Activated CD4-positive, alpha-beta T cell treated with anti-CD3 and anti-CD28 coated beads, Interleukin-2, amount 10 ng/mL, durations not matched to agents 7 days and 5 days (primary cell): Measurements from ENCODE around the gene FBN3. TPM values are rescaled to one million over a fixed set of nuclear protein-coding genes. Genes with fewer than 3 reads are reported as not detected.

Experiments
- CTCF ChIA-PET: fragments of 350-600 bp; sonication (Branson Sonifier 250); formaldehyde crosslinking; loops from one replicate; lab custom pipeline; 2021; ENCODE audit warnings: antibody characterized with exemption; lab: Charles Lee
- POLR2A ChIA-PET: fragments of 350-600 bp; sonication (Branson Sonifier 250); formaldehyde crosslinking; loops from one replicate; lab custom pipeline; 2021; ENCODE audit warnings: antibody characterized with exemption; lab: Charles Lee
- DNase-seq: peaks from one replicate; pipeline ENCODE4 v3.0.0-alpha.2; 2020
- H3K27ac Mint-ChIP-seq: one replicate; pipeline ENCODE4 v1.8.0; 2021; ENCODE audit warnings: mild to moderate bottlenecking, moderate library complexity, mixed read lengths
- H3K27me3 Mint-ChIP-seq: one replicate; pipeline ENCODE4 v1.8.0; 2021; ENCODE audit warnings: mixed read lengths
- H3K36me3 Mint-ChIP-seq: one replicate; pipeline ENCODE4 v1.8.0; 2021; ENCODE audit warnings: low read depth, mixed read lengths
- H3K4me1 Mint-ChIP-seq: one replicate; pipeline ENCODE4 v1.8.0; 2021; ENCODE audit warnings: mixed read lengths
- H3K4me3 Mint-ChIP-seq: one replicate; pipeline ENCODE4 v1.8.0; 2021; ENCODE audit warnings: mild to moderate bottlenecking, moderate library complexity, mixed read lengths
- H3K9me3 Mint-ChIP-seq: one replicate; pipeline ENCODE4 v1.8.0; 2021; ENCODE audit warnings: mixed read lengths
- total RNA-seq, 2 experiments: library from RNA; stranded (reverse); gene quantifications; one replicate each; pipeline ENCODE4 v1.2.3, GENCODE V29; 2021

The FBN3 gene
- total RNA-seq, 2 experiments from 2014 or later: not detected

DNA sequence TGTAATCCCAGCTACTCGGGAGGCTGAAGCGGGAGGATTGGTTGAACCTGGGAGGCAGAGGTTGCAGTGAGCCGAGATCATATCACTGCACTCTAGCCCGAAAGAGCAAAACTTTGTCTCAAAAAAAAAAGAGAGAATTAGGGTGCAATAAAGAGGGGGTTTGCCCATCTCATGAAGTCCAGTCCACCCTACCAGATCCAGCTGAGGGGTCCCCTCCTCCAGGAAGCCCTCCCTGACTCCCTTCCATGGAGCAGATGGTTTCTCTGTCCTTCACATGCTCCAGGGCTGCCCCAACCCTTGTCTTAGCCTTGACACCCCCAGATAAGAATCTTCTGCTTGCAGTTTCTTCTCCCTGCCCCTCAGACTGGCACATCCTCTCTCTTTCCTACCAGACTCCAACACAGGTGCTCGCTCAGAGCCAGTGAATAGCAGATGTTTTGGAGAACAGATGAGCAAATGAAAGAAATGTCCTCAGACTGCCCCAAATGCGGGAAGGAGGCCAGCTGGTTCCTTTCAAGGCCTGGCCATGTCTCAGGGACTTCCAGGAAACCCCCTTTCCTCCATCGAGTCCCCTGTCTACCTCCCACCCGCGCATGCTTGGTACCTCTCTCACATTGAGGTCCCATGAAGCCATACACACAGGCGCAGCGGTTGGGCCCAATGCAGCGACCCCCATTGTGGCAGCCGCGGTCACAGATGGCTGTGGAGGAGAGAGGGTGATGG, 5.0 kb downstream of the FBN3 start:
- Mint-ChIP-seq H3K27ac (no peak overlapping the region), H3K4me3 (no peak overlapping the region), H3K9me3 (no peaks in the 10 kb centered on the region), H3K36me3 (no peaks in the 10 kb centered on the region), H3K4me1 (peaks cover 3% of the 10 kb centered on the region), H3K27me3 (peaks cover 23% of the 10 kb centered on the region)
- ChIA-PET CTCF (no interaction called here), POLR2A (no interaction called here)
- DNase-seq: no peak

DNA sequence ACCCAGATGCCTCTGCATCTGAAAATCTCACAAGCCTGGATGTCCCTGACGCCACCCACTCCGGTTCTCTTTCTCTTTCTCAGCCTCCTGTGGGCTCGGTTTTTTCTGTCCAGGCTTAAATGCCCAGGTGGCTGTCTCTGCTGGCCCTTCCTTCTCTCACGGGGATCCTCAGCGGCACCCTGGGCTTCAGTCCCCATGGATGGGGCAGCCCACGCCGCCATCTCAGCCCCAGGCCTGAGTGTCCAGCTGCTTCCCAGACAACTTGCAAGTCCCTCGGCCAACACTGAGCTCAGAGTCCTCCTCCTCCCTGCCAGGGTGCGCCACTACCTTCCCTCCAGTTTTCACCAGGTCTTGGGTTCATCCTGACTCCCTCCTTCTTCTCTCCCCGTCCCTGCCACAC, 6.4 kb downstream of the FBN3 start:
- no peak overlapping the region for H3K4me3 Mint-ChIP-seq
- ChIA-PET CTCF (interaction anchor here (0.6 kb wide), 1 partner anchor 109 kb away, joined by 4 read pairs; no protein-coding TSS in a partner anchor), POLR2A (no interaction called here)
- H3K36me3 Mint-ChIP-seq: no peaks in the 10 kb centered on the region
- H3K27me3 Mint-ChIP-seq: peaks cover 15% of the 10 kb centered on the region
- DNase-seq: no peak
- H3K9me3 Mint-ChIP-seq: no peaks in the 10 kb centered on the region
- no peak overlapping the region for H3K27ac Mint-ChIP-seq
- no peaks in the 10 kb centered on the region for H3K4me1 Mint-ChIP-seq

DNA sequence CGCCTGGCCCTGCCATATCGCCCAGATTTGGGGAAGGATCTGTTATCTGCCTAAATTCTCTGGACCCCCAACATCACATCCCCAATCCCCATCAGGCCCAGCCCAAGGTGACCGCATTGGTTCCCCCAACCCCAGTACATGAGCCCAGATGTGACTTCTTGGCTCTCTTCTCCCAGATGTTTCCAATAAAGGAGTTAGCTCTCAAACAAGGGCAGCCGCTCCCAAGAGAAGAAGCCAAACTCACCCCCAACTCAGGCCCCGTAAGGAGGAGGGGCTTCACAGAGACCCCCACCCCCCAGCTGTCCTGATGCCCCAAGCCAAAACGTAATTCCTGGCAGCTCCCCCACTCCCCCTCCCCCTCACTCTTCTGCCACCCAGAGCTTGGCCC, 6.9 kb downstream of the FBN3 start:
- Mint-ChIP-seq H3K4me3 (no peak overlapping the region), H3K36me3 (no peaks in the 10 kb centered on the region), H3K4me1 (no peaks in the 10 kb centered on the region), H3K9me3 (no peaks in the 10 kb centered on the region), H3K27ac (no peak overlapping the region), H3K27me3 (peaks cover 9% of the 10 kb centered on the region)
- POLR2A ChIA-PET: no interaction called here
- no peak for DNase-seq
- CTCF ChIA-PET: interaction anchor here (0.6 kb wide), 1 partner anchor 110 kb away, joined by 4 read pairs; no protein-coding TSS in a partner anchor

DNA sequence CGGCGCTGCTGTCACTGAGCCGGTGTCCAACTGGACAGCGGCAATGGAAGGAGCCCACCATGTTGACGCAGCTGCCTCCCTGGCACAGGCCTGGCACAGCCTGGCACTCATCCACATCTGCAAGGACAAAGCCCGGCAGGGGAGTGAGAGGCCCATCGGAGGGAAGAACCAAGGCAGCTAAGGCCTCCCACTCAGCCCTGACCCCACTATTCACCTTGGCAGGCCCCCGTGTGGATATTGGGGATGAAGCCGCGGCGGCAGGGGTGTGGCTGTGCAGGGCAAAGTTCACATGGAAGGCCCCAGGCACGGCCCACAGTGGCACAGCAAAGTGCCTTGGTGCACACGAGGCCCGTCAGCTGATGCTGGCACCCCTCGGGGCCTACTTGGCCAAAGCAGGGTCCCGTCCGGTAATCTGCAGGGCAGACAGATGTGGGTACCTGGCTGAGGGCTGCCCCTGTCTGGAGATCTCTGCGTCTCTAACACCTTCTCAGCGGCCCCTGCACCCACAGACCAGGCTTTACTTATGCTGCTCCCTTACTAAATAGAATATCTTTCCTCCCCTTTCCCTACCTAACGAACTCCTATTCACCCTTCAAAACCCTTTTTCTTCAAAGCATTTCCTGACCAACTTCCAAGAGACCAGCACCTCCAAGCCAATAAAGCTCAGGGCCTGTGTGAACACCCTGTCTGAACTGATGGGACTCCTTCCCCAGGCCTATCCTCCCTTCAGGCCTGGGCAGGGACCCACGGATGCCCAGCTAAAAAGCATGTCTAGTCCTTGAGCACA, 7.5 kb downstream of the FBN3 start:
- no peak overlapping the region for H3K27ac Mint-ChIP-seq
- peaks cover 7% of the 10 kb centered on the region for H3K27me3 Mint-ChIP-seq
- H3K36me3 Mint-ChIP-seq: no peaks in the 10 kb centered on the region
- CTCF ChIA-PET: no interaction called here
- no peak for DNase-seq
- no peaks in the 10 kb centered on the region for H3K4me1 Mint-ChIP-seq
- no peaks in the 10 kb centered on the region for H3K9me3 Mint-ChIP-seq
- POLR2A ChIA-PET: no interaction called here
- H3K4me3 Mint-ChIP-seq: no peak overlapping the region

DNA sequence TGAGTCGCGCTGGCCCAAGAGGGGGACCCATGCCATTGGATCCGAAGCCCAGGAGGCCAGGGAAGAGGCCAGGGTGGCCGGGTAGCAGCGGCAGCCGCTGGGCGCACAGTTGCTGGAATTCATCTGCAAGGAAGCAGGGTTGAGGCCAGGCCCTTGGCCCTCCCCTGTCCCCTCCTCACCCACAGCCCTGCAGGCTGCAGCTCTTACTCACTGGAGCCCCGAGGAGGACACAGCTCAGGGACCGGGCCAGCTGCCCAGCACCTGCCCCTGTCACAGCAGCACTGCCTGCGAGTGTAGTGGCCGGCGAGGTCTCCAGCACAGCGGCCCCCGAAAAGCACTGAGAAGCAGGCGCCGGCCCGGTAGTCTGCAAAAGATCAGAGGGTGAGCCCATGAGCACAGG, 11.2 kb downstream of the FBN3 start:
- Mint-ChIP-seq H3K4me1 (no peaks in the 10 kb centered on the region), H3K36me3 (no peaks in the 10 kb centered on the region), H3K4me3 (no peak overlapping the region), H3K27ac (no peak overlapping the region), H3K9me3 (no peaks in the 10 kb centered on the region), H3K27me3 (no peaks in the 10 kb centered on the region)
- no peak for DNase-seq
- ChIA-PET POLR2A (no interaction called here), CTCF (no interaction called here)

DNA sequence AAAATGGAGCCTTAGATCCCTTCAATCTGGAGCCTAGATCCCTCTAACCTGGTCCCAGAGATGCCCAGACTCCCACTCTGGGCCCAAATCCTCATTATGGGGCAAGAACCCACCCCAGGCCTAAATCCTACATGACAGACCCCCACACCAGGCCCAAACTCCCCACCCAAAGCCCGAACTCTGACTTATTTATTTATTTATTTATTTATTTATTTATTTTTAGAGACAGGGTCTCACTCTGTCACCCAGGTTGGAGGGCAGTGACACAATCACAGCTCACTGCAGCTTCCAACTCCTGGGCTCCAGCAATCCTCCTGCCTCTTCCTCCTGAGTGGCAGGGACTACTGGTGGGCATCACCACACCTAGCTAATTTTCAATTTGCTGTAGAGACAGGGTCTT, 12.0 kb downstream of the FBN3 start:
- ChIA-PET CTCF (no interaction called here), POLR2A (no interaction called here)
- Mint-ChIP-seq H3K27me3 (no peaks in the 10 kb centered on the region), H3K27ac (no peak overlapping the region), H3K4me1 (no peaks in the 10 kb centered on the region), H3K36me3 (no peaks in the 10 kb centered on the region), H3K9me3 (no peaks in the 10 kb centered on the region), H3K4me3 (no peak overlapping the region)
- no peak for DNase-seq

DNA sequence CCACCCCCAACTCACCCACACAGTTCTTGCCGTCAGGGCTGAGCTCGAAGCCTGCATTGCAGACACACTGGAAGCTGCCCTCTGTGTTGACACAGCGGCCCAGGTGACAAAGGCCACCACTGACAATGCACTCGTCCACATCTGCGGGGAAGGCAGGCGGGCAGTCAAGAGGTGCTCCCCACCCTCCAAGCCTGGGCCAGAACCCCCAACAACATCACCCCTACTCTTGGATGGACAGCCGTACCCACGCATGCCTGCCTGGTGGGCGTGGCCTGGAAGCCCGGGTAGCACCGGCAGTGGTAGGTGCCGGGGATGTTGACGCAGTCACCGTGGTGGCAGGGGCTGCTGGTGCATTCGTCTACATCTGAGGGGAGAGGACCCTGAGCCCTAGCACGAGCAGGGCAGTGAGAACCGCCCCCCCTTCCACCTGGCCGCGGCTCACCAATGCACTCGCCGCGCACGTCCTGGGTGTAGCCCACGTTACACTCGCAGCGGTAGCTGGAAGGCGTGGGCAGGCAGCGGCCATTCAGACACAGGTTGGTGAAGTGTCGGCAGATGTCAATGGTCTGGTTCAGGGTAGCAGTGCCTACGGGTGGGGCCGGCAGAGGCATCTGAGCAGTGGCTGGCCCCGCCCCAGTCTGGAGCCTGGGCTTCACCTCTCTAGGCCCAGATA, 13.3 kb downstream of the FBN3 start:
- no peaks in the 10 kb centered on the region for H3K9me3 Mint-ChIP-seq
- no peak for DNase-seq
- ChIA-PET CTCF (no interaction called here), POLR2A (no interaction called here)
- no peaks in the 10 kb centered on the region for H3K4me1 Mint-ChIP-seq
- H3K36me3 Mint-ChIP-seq: no peaks in the 10 kb centered on the region
- H3K4me3 Mint-ChIP-seq: no peak overlapping the region
- no peaks in the 10 kb centered on the region for H3K27me3 Mint-ChIP-seq
- H3K27ac Mint-ChIP-seq: no peak overlapping the region

DNA sequence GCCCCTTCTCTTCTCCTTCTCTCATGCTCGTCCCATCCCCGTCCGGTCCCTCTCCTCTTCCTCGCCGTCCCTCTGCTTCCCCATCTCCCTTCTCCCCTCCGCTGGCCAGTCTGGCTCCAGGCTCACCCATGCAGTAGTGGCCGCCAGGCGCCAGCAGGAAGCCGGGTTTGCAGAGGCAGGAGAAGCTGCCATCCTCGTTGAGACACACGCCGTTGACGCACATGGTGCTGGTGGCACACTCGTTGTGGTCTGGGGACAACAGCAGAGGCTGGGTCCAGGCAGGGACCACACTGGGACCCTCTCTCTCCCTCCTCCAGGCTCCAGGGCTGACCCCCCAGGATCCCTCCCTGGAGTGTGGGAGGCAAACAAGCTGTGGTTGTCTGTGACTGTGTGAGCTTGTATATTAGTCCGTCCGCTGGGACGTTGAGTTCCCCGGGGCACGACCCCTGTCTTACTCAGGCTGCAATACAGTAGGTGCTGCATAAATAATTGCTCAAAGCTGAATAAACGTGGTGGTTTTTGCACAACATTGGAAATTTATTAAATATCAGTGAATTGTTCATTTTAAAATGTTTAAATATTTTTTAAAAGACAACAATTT, 16.4 kb downstream of the FBN3 start:
- CTCF ChIA-PET: no interaction called here
- Mint-ChIP-seq H3K36me3 (no peaks in the 10 kb centered on the region), H3K27ac (no peak overlapping the region), H3K27me3 (no peaks in the 10 kb centered on the region), H3K4me3 (no peak overlapping the region), H3K4me1 (no peaks in the 10 kb centered on the region), H3K9me3 (no peaks in the 10 kb centered on the region)
- POLR2A ChIA-PET: no interaction called here
- DNase-seq: no peak

DNA sequence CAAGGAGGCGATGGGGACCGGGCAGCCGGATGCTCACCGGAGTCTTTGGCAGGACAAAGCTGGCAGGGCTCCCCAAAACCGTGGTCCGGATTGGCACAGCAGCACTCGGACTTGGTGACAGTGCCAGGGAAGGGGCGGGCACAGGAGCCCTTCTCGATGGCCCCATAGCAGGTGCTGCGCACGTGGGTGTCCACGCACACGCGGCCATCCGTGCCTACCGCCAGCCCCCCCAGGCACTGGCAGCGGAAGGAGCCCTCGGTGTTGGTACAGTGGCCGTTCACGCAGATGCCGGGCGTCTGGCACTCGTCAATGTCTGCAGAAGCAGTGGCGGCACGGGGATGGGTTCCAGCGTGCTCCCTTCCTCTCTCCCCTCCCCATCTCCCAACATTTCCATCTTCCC, 17.9 kb downstream of the FBN3 start:
- no peaks in the 10 kb centered on the region for H3K4me1 Mint-ChIP-seq
- CTCF ChIA-PET: interaction anchor here (1.0 kb wide), 1 partner anchor 27 kb away, joined by 3 read pairs; no protein-coding TSS in a partner anchor

DNA sequence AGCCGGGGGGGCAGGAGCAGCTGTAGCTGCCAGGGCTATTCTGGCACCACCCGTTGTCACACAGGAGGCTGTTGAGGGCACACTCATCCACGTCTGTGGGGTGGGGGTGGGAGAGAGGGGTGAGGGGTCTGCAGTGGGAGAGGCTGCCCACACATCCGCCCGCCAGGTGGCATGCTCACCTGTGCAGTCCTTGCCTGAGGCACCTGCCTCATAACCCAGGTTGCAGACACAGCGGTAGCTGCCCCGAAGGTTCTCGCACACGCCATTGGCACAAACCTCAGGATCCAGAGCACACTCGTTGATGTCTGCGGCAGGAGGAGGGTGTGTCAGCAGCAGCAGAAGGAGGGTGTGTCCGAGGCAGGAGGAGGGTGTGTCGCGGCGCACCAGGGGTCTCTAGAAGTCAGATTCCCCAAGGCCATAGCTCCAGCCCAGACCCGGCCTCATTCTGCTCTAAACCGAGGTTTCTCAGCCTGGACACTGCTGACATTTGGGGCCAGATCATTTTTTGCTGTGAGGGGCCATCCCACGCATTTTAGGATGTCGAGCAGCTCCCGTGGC, 20.3 kb downstream of the FBN3 start:
- Mint-ChIP-seq H3K4me1 (no peaks in the 10 kb centered on the region), H3K9me3 (no peaks in the 10 kb centered on the region), H3K27me3 (no peaks in the 10 kb centered on the region), H3K4me3 (no peak overlapping the region), H3K36me3 (no peaks in the 10 kb centered on the region), H3K27ac (no peak overlapping the region)
- POLR2A ChIA-PET: no interaction called here
- DNase-seq: no peak
- CTCF ChIA-PET: no interaction called here

More for the DNA sequence above, 17.9 kb downstream of the FBN3 start:
- Mint-ChIP-seq H3K27ac (no peak overlapping the region), H3K36me3 (no peaks in the 10 kb centered on the region), H3K4me3 (no peak overlapping the region), H3K9me3 (no peaks in the 10 kb centered on the region), H3K27me3 (no peaks in the 10 kb centered on the region)
- DNase-seq: no peak
- POLR2A ChIA-PET: no interaction called here

DNA sequence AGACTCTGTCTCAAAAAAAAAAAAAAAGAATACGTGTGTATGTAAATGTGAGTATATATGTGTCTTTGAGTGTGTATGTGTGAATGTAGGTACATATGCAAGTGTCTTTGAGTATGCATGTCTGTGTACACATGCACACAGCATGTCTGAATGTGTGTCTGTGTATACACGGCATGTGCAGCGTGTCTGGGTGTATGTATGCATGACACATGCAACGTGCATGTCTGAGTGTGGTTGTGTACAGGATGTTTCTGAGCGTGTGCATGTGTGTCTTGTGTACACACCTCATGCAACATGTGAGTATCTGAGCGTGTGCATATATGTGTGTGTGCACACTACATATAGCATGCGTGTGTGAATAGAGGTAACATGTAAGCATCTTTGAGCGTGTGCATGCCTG, 20.8 kb downstream of the FBN3 start:
- no peak for DNase-seq
- H3K27me3 Mint-ChIP-seq: no peaks in the 10 kb centered on the region
- no peak overlapping the region for H3K27ac Mint-ChIP-seq
- no peaks in the 10 kb centered on the region for H3K4me1 Mint-ChIP-seq
- ChIA-PET CTCF (no interaction called here), POLR2A (no interaction called here)
- no peaks in the 10 kb centered on the region for H3K9me3 Mint-ChIP-seq
- no peaks in the 10 kb centered on the region for H3K36me3 Mint-ChIP-seq
- H3K4me3 Mint-ChIP-seq: no peak overlapping the region

DNA sequence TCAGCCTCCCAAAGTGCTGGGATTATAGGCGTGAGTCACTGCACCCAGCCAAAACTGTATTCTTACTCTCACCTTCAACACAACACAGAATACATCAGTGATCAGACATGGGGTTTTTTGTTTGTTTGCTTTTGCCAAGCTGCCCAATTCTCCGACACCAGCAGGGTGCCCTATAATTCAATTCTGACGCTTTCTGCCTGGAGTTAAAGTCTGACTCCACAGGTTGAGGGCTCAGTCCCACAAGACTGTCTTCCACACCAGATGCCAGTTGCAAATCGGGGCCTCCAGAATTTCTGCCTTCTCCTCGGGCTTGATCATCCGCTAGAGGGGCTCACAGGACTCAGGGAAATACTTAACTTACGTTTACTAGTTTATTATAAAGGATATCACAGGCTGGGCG, 22.1 kb downstream of the FBN3 start:
- no peaks in the 10 kb centered on the region for H3K4me1 Mint-ChIP-seq
- no peaks in the 10 kb centered on the region for H3K9me3 Mint-ChIP-seq
- no peak for DNase-seq
- no peak overlapping the region for H3K4me3 Mint-ChIP-seq
- ChIA-PET CTCF (interaction anchor here (0.7 kb wide), 1 partner anchor 269 kb away, joined by 3 read pairs; no protein-coding TSS in a partner anchor), POLR2A (no interaction called here)
- H3K36me3 Mint-ChIP-seq: no peaks in the 10 kb centered on the region
- H3K27ac Mint-ChIP-seq: no peak overlapping the region
- no peaks in the 10 kb centered on the region for H3K27me3 Mint-ChIP-seq
